Hepatocyte (in vitro differentiated cells): ENCODE data around the gene BHLHE23. TPM values are rescaled to one million over a fixed set of nuclear protein-coding genes. Genes with fewer than 3 reads are reported as not detected.

Source experiments
- DNase-seq: peaks from one replicate; pipeline ENCODE4 v3.0.0-alpha.2; 2016; ENCODE audit warnings: low spot score
- H2AFZ ChIP-seq: fragments of 200-600 bp; sonication (generic); 2 replicates; pipeline ENCODE4 v1.6.0; 2016; ENCODE audit warnings: antibody characterized with exemption, mild to moderate bottlenecking
- H3K27ac ChIP-seq: fragments of 200-600 bp; sonication (generic); 2 replicates; pipeline ENCODE4 v1.5.1; 2016; ENCODE audit warnings: mild to moderate bottlenecking
- H3K27me3 ChIP-seq: fragments of 200-600 bp; sonication (generic); 2 replicates; pipeline ENCODE4 v1.6.1; 2016
- H3K36me3 ChIP-seq: fragments of 200-600 bp; sonication (generic); replicated peaks from 2 replicates; pipeline ENCODE4 v1.5.1; 2016; ENCODE audit warnings: low read depth; ENCODE audit not compliant: insufficient read depth
- H3K4me1 ChIP-seq: fragments of 200-600 bp; sonication (generic); 2 replicates; pipeline ENCODE4 v1.5.1; 2016; ENCODE audit warnings: mild to moderate bottlenecking, moderate library complexity; ENCODE audit not compliant: insufficient read depth
- H3K4me2 ChIP-seq: fragments of 200-600 bp; sonication (generic); 2 replicates; pipeline ENCODE4 v1.6.0; 2016
- H3K4me3 ChIP-seq: fragments of 200-600 bp; sonication (generic); 2 replicates; pipeline ENCODE4 v1.5.1; 2016; ENCODE audit warnings: mild to moderate bottlenecking
- H3K79me2 ChIP-seq: fragments of 200-600 bp; sonication (generic); 2 replicates; pipeline ENCODE4 v1.6.0; 2017; ENCODE audit warnings: mild to moderate bottlenecking
- H3K9me2 ChIP-seq: fragments of 200-600 bp; sonication (generic); replicated peaks from 2 replicates; pipeline ENCODE4 v1.6.0; 2017; ENCODE audit warnings: mild to moderate bottlenecking; ENCODE audit not compliant: insufficient read depth
- H3K9me3 ChIP-seq: fragments of 200-600 bp; sonication (generic); 2 replicates; pipeline ENCODE4 v1.5.1; 2016; ENCODE audit warnings: low read depth, mild to moderate bottlenecking
- H4K20me1 ChIP-seq: fragments of 200-600 bp; sonication (generic); 2 replicates; pipeline ENCODE4 v1.6.0; 2016; ENCODE audit warnings: mild to moderate bottlenecking; ENCODE audit not compliant: insufficient read depth, poor library complexity, severe bottlenecking
- CTCF ChIP-seq: fragments of 200-600 bp; sonication (generic); IDR thresholded peaks from 2 replicates; pipeline ENCODE4 v1.5.1; 2016; ENCODE audit warnings: antibody characterized with exemption, mild to moderate bottlenecking; ENCODE audit not compliant: poor library complexity
- EZH2 ChIP-seq: fragments of 200-600 bp; sonication (generic); IDR thresholded peaks from 2 replicates; pipeline ENCODE4 v1.6.1; 2016; ENCODE audit warnings: antibody characterized with exemption, mild to moderate bottlenecking, borderline replicate concordance
- EZH2phosphoT487 ChIP-seq: fragments of 200-600 bp; sonication (generic); IDR thresholded peaks from one replicate; pipeline ENCODE4 v1.6.1; 2018; ENCODE audit warnings: antibody characterized with exemption, mild to moderate bottlenecking, low read depth, moderate library complexity; ENCODE audit not compliant: unreplicated experiment, severe bottlenecking
- WGBS: methylation state at CpG from one replicate; pipeline ENCODE4 v1.1.6; 2016; ENCODE audit warnings: low lambda C conversion rate; ENCODE audit errors: missing lambda C conversion rate; 5-methylcytosine and 5-hydroxymethylcytosine counted together
- polyA plus RNA-seq: library from polyadenylated mRNA; unstranded; fragments of >200 nt; fragmentation: Nextera tagmentation; extraction: Ambion mirVana; gene quantifications from 2 replicates; pipeline ENCODE4 v1.2.1, GENCODE V29; 2016
- total RNA-seq: library from RNA; depleted of rRNA; stranded (reverse); fragments of >200 nt; gene quantifications from 2 replicates; pipeline ENCODE4 v1.2.3, GENCODE V29; 2014

The BHLHE23 gene
- not detected in 2 replicates for total RNA-seq
- polyA plus RNA-seq: not detected in 2 replicates

- Histone ChIP-seq H3K27ac (no peak within 1 kb of the TSS), H4K20me1 (no peaks in the 10 kb centered on the region), H3K4me1 (peaks cover 11% of the 10 kb centered on the region), H3K36me3 (no peaks in the 10 kb centered on the region), H3K9me2 (no peaks in the 10 kb centered on the region), H2AFZ (no peak within 1 kb of the TSS), H3K4me3 (no peak within 1 kb of the TSS), H3K27me3 (peaks cover 93% of the 10 kb centered on the region), H3K79me2 (no peaks in the 10 kb centered on the region), H3K4me2 (peak within 1 kb of the TSS; percentile 76), H3K9me3 (no peaks in the 10 kb centered on the region)
- WGBS: 2% methylated on average over 57 of the region's 110 CpGs
- DNase-seq: peak; percentile 35
- no peak for TF ChIP-seq EZH2phosphoT487
- no peak for TF ChIP-seq EZH2
- no peak for TF ChIP-seq CTCF
Observed at GRCh38 chr20:63006540-63007359, at the start of gene BHLHE23. BHLHE23 (minus strand) TSS chr20:63006964; CDS start chr20:63006774, 190 bp downstream.

GRCh38 chr20:63055575-63056235 is 48.9 kb upstream of the BHLHE23 start:
- TF ChIP-seq CTCF (no peak), EZH2phosphoT487 (no peak), EZH2 (no peak)
- Histone ChIP-seq H2AFZ (no peak overlapping the region), H3K9me3 (no peaks in the 10 kb centered on the region), H3K27me3 (peaks cover 9% of the 10 kb centered on the region), H3K4me1 (no peaks in the 10 kb centered on the region), H3K4me2 (no peak overlapping the region), H3K36me3 (no peaks in the 10 kb centered on the region), H3K4me3 (no peak overlapping the region), H4K20me1 (no peaks in the 10 kb centered on the region), H3K27ac (no peak overlapping the region), H3K79me2 (no peaks in the 10 kb centered on the region), H3K9me2 (no peaks in the 10 kb centered on the region)
- 74% methylated on average over 13 of the region's 15 CpGs for WGBS
- DNase-seq: no peak

- TF ChIP-seq EZH2: no peak
- no peak for TF ChIP-seq EZH2phosphoT487
- TF ChIP-seq CTCF: no peak
- whole genome bisulfite sequencing: 83% methylated on average over 11 of the region's 11 CpGs
- no peak overlapping the region for H3K4me2 ChIP-seq
- H3K27me3 ChIP-seq: peaks cover 9% of the 10 kb centered on the region
- no peaks in the 10 kb centered on the region for H3K79me2 ChIP-seq
- no peaks in the 10 kb centered on the region for H3K4me1 ChIP-seq
- H4K20me1 ChIP-seq: no peaks in the 10 kb centered on the region
- H3K27ac ChIP-seq: no peak overlapping the region
- no peak overlapping the region for H2AFZ ChIP-seq
- no peaks in the 10 kb centered on the region for H3K9me3 ChIP-seq
- H3K9me2 ChIP-seq: no peaks in the 10 kb centered on the region
- H3K36me3 ChIP-seq: no peaks in the 10 kb centered on the region
- no peak overlapping the region for H3K4me3 ChIP-seq
- no peak for DNase-seq
Observed at GRCh38 chr20:63054681-63055240, 48.0 kb upstream of the BHLHE23 start.
